ENCODE measurements around the gene HSD17B10.
"Not testable (repeated sequence)": the region's sequence is repeated elsewhere in the genome, so short reads cannot be mapped to it uniquely, and the experiment has no call there.

HSD17B10 gene

DNA sequence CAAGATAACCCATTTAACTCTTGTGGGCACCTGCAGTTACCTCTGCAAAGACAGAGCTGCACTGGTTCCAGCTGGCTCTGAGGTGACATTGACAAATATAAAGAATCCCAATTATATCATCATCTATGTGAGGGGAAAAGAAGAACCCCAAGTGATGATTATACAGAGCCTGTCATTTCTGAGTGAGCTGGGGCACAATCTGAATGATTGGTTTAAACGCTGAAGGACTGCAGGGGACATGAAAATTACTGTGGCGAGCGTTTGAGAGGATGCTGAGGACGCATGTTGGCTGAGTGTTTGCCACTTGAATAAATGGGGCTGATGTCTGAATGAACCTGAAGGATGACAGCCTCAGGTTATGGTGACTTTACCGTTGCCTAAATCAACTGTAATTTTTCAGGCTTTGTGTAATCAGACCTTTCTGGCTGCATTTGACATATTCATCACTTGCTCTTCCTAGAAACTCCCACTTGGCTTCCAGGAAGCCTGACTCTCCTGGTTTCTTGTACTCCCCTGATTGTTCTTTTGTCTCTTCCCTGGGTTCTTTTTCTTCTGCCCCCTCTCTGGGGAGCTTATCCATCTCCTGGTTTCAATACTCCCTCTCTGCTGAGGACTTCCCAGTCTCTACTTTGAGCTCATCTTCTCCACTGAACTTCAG is 4.1 kb upstream of the HSD17B10 start:
- DNase-seq (ENCODE audit: low read depth in 1 of 2, low spot score in 1 of 2) = no peak

- DNase-seq (ENCODE audit: low read depth in 1 of 2, low spot score in 1 of 2) = no peak
These were observed 3.0 kb upstream of the HSD17B10 start for GRCh38 chrX:53437206-53437605.

DNA sequence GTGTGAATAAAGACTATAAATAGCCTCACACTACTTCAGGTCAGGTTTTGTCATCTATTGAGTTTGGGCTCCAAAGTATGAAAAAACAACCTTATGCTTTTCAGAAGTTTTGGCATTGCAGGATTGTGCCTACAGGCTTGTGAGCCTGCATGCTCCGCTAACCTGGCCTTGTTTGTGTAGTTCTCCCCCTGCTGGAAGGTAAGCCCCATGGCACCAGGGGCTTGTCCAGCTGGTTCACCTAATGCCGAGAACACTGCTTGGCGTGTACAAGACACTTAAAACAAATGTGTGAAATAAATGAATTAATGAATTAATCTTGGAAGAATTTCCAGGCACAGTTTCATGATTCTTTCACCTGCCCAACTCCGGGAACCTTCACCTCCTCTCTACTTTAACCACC is 1.8 kb upstream of the HSD17B10 start:
- peak in 1 of 2 donors; percentile 55 for DNase-seq (ENCODE audit: low read depth in 1 of 2, low spot score in 1 of 2)

GRCh38 chrX:53430231-53430630 is 3.9 kb downstream of the HSD17B10 start:
- DNase-seq (ENCODE audit: low read depth in 1 of 2, low spot score in 1 of 2) = no peak

DNA sequence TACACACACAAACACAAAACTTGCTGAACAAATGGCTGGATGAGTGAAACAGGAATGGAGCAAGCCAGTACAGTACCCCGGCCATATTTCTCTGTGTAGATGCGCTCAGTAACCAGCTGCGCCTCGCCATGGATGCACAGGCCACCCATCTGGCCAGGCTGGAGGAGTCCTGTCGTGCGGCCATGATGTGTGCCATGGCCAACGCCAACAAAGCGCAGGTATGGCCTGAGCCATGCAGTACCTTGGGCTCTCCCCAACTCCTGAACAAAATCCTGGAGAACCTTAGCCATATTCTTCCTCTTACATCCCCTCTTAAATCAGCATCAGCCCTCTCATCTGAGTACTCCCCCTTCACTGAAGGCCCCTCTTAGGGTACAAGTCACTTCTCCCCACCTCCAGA is 4.4 kb downstream of the HSD17B10 start:
- no peak for DNase-seq (ENCODE audit: low read depth in 1 of 2, low spot score in 1 of 2)

DNA sequence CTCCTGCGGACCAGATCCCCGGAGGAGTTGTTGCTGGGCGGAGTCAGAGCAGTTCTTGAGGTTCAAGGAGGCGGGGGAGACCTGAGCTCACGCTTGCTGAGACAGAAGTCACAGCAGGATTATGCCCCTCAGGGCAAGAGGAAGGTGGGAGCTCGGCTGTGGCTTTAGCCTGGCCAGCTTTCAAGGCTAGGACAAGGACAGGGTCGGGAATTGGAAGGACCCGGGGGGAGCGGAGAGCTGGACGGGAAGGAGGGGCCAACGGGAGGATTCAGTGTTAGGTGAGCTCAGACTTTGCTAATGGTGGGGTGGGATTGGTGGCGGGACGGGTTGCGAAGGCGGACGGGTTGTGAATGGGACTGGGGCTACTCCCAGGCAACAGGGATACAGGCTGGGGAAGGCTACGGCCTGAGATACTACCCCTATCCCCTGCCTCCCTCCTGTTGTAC is 11.3 kb downstream of the HSD17B10 start, which contains the start of gene RIBC1:
TSS of gene RIBC1 (plus strand) at position 13 of the 446 bp plus-strand sequence. CDS start 3,404 bp downstream, outside the sequence.
- DNase-seq (ENCODE audit: low read depth in 1 of 2, low spot score in 1 of 2) = no peak

GRCh38 chrX:53422086-53422860 is 11.9 kb downstream of the HSD17B10 start, which contains the start of gene SMC1A:
SMC1A (minus strand) TSS chrX:53422654; CDS start chrX:53422600, 54 bp downstream.
- DNase-seq (ENCODE audit: low read depth in 1 of 2, low spot score in 1 of 2) = peak; percentile 65 to 92

DNA sequence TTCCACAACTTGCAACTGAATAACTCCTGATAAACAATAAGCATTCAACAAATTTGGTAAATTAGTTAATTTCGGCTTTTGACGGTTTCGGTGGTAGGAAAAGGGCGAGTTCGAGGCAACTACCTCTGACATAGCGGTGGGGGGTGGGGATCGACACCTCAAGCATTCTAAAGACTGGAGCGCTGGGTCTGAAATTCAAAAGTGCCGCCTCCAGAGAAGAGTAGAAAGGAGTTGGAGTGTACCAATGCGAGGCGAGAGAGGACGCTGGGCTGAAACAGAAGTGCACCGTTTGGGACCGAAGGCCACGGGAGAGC is 12.4 kb downstream of the HSD17B10 start:
- DNase-seq (ENCODE audit: low read depth in 1 of 2, low spot score in 1 of 2) = peak in 1 of 2 donors; percentile 19

GRCh38 chrX:53421125-53421524 is 13.0 kb downstream of the HSD17B10 start:
- DNase-seq (ENCODE audit: low read depth in 1 of 2, low spot score in 1 of 2) = no peak

DNA sequence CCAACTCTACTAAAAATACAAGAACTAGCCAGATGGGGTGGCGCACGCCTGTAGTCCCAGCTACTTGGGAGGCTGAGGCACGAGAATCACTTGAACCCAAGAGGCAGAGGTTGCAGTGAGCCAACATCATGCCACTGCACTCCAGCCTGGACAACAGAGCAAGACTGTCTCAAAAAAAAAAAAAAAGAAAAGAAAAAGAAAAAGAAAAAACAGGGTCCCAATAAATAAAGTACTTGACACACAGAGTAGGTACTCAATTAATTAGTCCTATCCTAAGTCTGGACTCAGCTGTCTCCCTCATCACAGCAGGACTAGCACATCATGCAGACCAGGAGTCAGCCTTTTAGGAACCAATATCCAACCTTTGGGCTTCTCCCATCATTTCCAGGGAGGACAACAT is 13.8 kb downstream of the HSD17B10 start:
- not testable (repeated sequence) for DNase-seq (ENCODE audit: low read depth in 1 of 2, low spot score in 1 of 2)

DNA sequence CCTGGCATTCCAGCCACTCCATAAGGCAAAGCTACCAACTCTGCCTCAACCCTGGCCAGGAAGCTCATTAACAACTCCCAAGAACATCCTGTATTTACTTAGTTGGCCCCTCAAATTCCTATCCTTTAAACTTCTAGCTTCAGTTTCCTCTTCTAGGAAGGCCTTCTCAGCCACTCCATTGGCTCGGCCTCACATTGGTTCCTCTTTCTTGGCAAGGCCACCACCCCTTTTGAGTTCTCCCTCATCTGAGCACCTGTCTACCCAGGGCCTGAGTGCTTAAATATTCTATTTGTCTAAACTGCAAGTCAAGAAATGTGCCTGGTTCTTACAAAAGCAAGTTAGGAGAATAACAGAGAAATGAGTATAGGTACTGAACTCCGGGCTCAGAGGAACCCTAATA is 21.7 kb downstream of the HSD17B10 start:
- no peak for DNase-seq (ENCODE audit: low read depth in 1 of 2, low spot score in 1 of 2)

DNA sequence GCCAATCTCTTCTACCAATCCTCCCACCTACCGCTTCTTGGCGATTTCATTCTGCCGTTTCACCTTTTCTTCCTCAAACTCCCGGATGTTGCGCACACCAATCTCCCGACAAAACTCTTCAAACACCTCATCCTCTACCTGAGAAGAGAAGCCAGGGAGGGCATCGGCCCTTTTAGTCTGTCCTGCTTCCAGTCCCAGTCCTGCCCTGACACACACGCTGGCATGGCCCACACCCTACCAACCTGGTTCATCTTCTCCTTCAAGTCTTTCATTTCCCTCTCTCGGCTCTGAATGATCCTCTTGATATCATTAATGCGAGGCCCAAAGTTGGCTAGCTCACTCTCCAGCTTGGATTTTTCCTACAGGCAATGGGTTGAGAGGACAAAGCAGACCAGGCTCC is 30.6 kb downstream of the HSD17B10 start:
- no peak for DNase-seq (ENCODE audit: low read depth in 1 of 2, low spot score in 1 of 2)

DNA sequence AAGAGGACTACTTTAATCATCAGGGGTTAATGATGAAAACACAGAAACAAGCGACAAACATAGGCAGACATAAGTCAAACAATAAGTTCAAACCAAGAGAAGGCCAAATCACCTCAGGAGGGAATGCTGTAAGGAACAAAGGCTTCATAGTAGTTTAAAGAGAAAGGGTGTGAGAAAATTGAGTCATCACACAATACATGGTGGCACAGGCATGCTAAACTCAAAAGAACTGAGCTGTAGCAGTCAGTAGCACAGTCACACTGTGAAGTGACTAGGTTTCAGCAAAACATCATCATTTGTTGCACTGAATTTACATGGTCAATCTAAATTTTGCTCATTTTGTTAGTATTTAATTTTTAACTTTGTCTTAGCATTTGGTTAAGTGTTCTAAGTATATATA is 36.0 kb downstream of the HSD17B10 start:
- no peak for DNase-seq (ENCODE audit: low read depth in 1 of 2, low spot score in 1 of 2)

- DNase-seq (ENCODE audit: low read depth in 1 of 2, low spot score in 1 of 2) = no peak
These were observed 38.4 kb downstream of the HSD17B10 start for GRCh38 chrX:53395605-53396298.

- DNase-seq (ENCODE audit: low read depth in 1 of 2, low spot score in 1 of 2) = no peak
These were observed 50.6 kb downstream of the HSD17B10 start for GRCh38 chrX:53383376-53384076.
